ENCODE results near the gene SYT8.
"Not testable (repeated sequence)": the region's sequence is repeated elsewhere in the genome, so short reads cannot be mapped to it uniquely, and the experiment has no call there.

SYT8 gene

GRCh38 chr11:1834779-1835670 lies at the start of gene SYT8:
Gene SYT8, plus strand, starts transcription at chr11:1834990. Its CDS starts 116 bp downstream, at chr11:1835106.
- Histone ChIP-seq H3K36me3 (ENCODE audit: control insufficient read depth in 2 of 2, insufficient read depth in 2 of 2, low read length in 2 of 2) (no peaks in the 10 kb centered on the region), H3K9ac (ENCODE audit: low read length in 2 of 2) (no peak within 1 kb of the TSS), H3K4me1 (ENCODE audit: control insufficient read depth, insufficient read depth, low read length) (peaks cover 7% of the 10 kb centered on the region), H3K4me3 (ENCODE audit: low read length in 2 of 2) (no peak within 1 kb of the TSS), H3K27me3 (ENCODE audit: control insufficient read depth in 1 of 2, insufficient read depth in 2 of 2, low read length in 2 of 2) (peaks cover 0 to 12% of the 10 kb centered on the region in 2 donors), H3K27ac (ENCODE audit: low read length) (no peak within 1 kb of the TSS), H3K9me3 (ENCODE audit: control insufficient read depth in 2 of 2, low read length in 2 of 2) (no peaks in the 10 kb centered on the region)

DNA sequence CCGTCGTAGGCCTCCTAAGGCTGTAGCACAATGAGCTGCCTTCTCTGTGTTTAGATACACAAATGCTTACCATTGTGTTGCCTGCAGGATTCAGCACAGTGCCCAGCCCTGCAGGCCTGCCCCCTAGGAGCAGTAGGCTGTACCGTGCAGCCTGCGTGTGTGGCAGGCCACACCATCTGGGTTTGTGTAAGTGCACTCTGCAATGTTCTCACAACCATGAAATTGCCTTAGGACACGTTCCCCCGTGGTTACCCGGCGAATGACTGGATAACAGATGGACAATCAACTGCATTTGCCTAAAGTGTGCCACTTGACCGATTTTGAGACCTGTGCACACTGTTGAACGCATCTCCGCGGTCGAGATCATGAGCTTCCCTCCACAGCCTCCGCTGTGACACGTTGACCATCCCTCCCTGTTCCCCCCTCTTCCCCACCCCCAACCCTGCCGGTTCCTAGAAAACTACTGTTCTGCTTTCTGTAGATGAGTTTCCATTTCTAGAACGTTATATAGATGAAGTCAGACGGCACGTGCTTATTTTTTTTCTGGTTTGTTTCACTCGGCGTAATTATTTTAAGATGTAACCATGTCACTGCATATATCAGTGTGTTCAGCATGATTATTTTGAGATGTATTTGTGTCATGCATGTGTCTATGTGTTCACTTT lies 48.9 kb upstream of the SYT8 start:
- no peaks in the 10 kb centered on the region for H3K27me3 ChIP-seq (ENCODE audit: control insufficient read depth in 1 of 2, insufficient read depth in 2 of 2, low read length in 2 of 2)
- no peaks in the 10 kb centered on the region for H3K4me1 ChIP-seq (ENCODE audit: control insufficient read depth, insufficient read depth, low read length)
- no peak overlapping the region for H3K27ac ChIP-seq (ENCODE audit: low read length)

GRCh38 chr11:1786466-1786865 lies 48.3 kb upstream of the SYT8 start:
- Histone ChIP-seq H3K27ac (ENCODE audit: low read length) (no peak overlapping the region), H3K36me3 (ENCODE audit: control insufficient read depth in 2 of 2, insufficient read depth in 2 of 2, low read length in 2 of 2) (no peaks in the 10 kb centered on the region), H3K27me3 (ENCODE audit: control insufficient read depth in 1 of 2, insufficient read depth in 2 of 2, low read length in 2 of 2) (no peaks in the 10 kb centered on the region), H3K4me3 (ENCODE audit: low read length in 2 of 2) (no peak overlapping the region), H3K9me3 (ENCODE audit: control insufficient read depth in 2 of 2, low read length in 2 of 2) (no peaks in the 10 kb centered on the region), H3K4me1 (ENCODE audit: control insufficient read depth, insufficient read depth, low read length) (no peaks in the 10 kb centered on the region), H3K9ac (ENCODE audit: low read length in 2 of 2) (no peak overlapping the region)

More for the DNA sequence above, 48.9 kb upstream of the SYT8 start:
- Histone ChIP-seq H3K9ac (ENCODE audit: low read length in 2 of 2) (no peak overlapping the region), H3K36me3 (ENCODE audit: control insufficient read depth in 2 of 2, insufficient read depth in 2 of 2, low read length in 2 of 2) (no peaks in the 10 kb centered on the region), H3K4me3 (ENCODE audit: low read length in 2 of 2) (no peak overlapping the region), H3K9me3 (ENCODE audit: control insufficient read depth in 2 of 2, low read length in 2 of 2) (no peaks in the 10 kb centered on the region)

DNA sequence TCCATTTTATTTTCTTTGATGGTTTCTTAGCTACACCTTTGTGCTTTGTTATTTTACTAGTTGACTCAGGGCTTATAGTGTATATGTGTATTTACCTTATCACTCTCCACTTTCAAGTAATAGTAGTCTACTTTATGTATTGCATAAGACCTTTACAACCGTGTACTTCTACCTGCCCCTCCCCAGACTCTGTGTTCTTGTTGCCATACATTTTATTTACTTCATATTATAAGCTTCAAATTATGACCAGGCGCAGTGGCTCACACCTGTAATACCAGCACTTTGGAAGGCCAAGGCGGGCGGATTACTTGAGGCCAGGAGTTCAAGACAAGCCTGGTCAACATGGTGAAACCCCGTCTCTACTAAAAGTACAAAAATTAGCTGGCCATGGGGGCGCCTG lies 42.9 kb upstream of the SYT8 start:
- Histone ChIP-seq H3K27me3 (ENCODE audit: control insufficient read depth in 1 of 2, insufficient read depth in 2 of 2, low read length in 2 of 2) (peaks cover 5 to 6% of the 10 kb centered on the region in 2 donors), H3K9me3 (ENCODE audit: control insufficient read depth in 2 of 2, low read length in 2 of 2) (peaks cover 0 to 2% of the 10 kb centered on the region in 2 donors), H3K4me3 (ENCODE audit: low read length in 2 of 2) (no peak overlapping the region), H3K4me1 (ENCODE audit: control insufficient read depth, insufficient read depth, low read length) (no peaks in the 10 kb centered on the region), H3K36me3 (ENCODE audit: control insufficient read depth in 2 of 2, insufficient read depth in 2 of 2, low read length in 2 of 2) (no peaks in the 10 kb centered on the region), H3K9ac (ENCODE audit: low read length in 2 of 2) (no peak overlapping the region), H3K27ac (ENCODE audit: low read length) (no peak overlapping the region)

- Histone ChIP-seq H3K4me3 (ENCODE audit: low read length in 2 of 2) (no peak overlapping the region), H3K9ac (ENCODE audit: low read length in 2 of 2) (no peak overlapping the region), H3K27me3 (ENCODE audit: control insufficient read depth in 1 of 2, insufficient read depth in 2 of 2, low read length in 2 of 2) (peaks cover 5 to 6% of the 10 kb centered on the region in 2 donors), H3K27ac (ENCODE audit: low read length) (no peak overlapping the region), H3K9me3 (ENCODE audit: control insufficient read depth in 2 of 2, low read length in 2 of 2) (peaks cover 0 to 2% of the 10 kb centered on the region in 2 donors), H3K4me1 (ENCODE audit: control insufficient read depth, insufficient read depth, low read length) (no peaks in the 10 kb centered on the region), H3K36me3 (ENCODE audit: control insufficient read depth in 2 of 2, insufficient read depth in 2 of 2, low read length in 2 of 2) (no peaks in the 10 kb centered on the region)
Measured at GRCh38 chr11:1792461-1792860, 42.3 kb upstream of the SYT8 start.

GRCh38 chr11:1793081-1793480 lies 41.7 kb upstream of the SYT8 start:
- Histone ChIP-seq H3K4me3 (ENCODE audit: low read length in 2 of 2) (no peak overlapping the region), H3K27me3 (ENCODE audit: control insufficient read depth in 1 of 2, insufficient read depth in 2 of 2, low read length in 2 of 2) (peaks cover 5 to 6% of the 10 kb centered on the region in 2 donors), H3K9ac (ENCODE audit: low read length in 2 of 2) (no peak overlapping the region), H3K36me3 (ENCODE audit: control insufficient read depth in 2 of 2, insufficient read depth in 2 of 2, low read length in 2 of 2) (no peaks in the 10 kb centered on the region), H3K27ac (ENCODE audit: low read length) (no peak overlapping the region), H3K9me3 (ENCODE audit: control insufficient read depth in 2 of 2, low read length in 2 of 2) (peaks cover 0 to 2% of the 10 kb centered on the region in 2 donors), H3K4me1 (ENCODE audit: control insufficient read depth, insufficient read depth, low read length) (no peaks in the 10 kb centered on the region)

GRCh38 chr11:1796413-1797011 lies 38.3 kb upstream of the SYT8 start:
- H3K4me1 ChIP-seq (ENCODE audit: control insufficient read depth, insufficient read depth, low read length): no peaks in the 10 kb centered on the region
- H3K4me3 ChIP-seq (ENCODE audit: low read length in 2 of 2): no peak overlapping the region
- H3K27me3 ChIP-seq (ENCODE audit: control insufficient read depth in 1 of 2, insufficient read depth in 2 of 2, low read length in 2 of 2): peaks cover 5 to 6% of the 10 kb centered on the region in 2 donors
- peaks cover 0 to 2% of the 10 kb centered on the region in 2 donors for H3K9me3 ChIP-seq (ENCODE audit: control insufficient read depth in 2 of 2, low read length in 2 of 2)
- H3K9ac ChIP-seq (ENCODE audit: low read length in 2 of 2): no peak overlapping the region
- H3K36me3 ChIP-seq (ENCODE audit: control insufficient read depth in 2 of 2, insufficient read depth in 2 of 2, low read length in 2 of 2): no peaks in the 10 kb centered on the region
- no peak overlapping the region for H3K27ac ChIP-seq (ENCODE audit: low read length)

GRCh38 chr11:1797391-1798125 lies 37.2 kb upstream of the SYT8 start:
- no peaks in the 10 kb centered on the region for H3K4me1 ChIP-seq (ENCODE audit: control insufficient read depth, insufficient read depth, low read length)
- no peaks in the 10 kb centered on the region for H3K36me3 ChIP-seq (ENCODE audit: control insufficient read depth in 2 of 2, insufficient read depth in 2 of 2, low read length in 2 of 2)
- peaks cover 0 to 1% of the 10 kb centered on the region in 2 donors for H3K9me3 ChIP-seq (ENCODE audit: control insufficient read depth in 2 of 2, low read length in 2 of 2)
- no peak overlapping the region for H3K4me3 ChIP-seq (ENCODE audit: low read length in 2 of 2)
- no peak overlapping the region for H3K27ac ChIP-seq (ENCODE audit: low read length)
- peaks cover 5 to 6% of the 10 kb centered on the region in 2 donors for H3K27me3 ChIP-seq (ENCODE audit: control insufficient read depth in 1 of 2, insufficient read depth in 2 of 2, low read length in 2 of 2)
- H3K9ac ChIP-seq (ENCODE audit: low read length in 2 of 2): no peak overlapping the region

DNA sequence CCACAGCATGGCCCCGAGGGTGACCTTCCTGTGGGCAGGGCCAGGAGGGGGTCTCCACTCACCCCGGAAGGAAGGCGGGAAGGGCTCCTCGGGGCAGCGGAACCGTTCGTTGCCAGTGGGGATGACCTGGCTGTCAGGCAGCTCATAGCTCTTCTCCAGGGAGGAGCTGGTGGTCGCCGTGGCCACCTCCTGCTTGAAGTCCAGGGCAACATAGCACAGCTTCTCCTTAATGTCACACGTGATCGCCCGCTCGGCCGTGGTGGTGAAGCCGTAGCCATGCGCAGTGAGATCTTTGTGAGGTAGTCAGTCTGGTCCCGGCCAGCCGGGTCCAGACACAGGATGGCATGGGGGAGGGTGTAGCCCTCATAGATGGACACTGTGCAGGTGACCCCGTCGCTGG lies 31.5 kb upstream of the SYT8 start:
- H3K36me3 ChIP-seq (ENCODE audit: control insufficient read depth in 2 of 2, insufficient read depth in 2 of 2, low read length in 2 of 2): no peaks in the 10 kb centered on the region
- peaks cover 2 to 9% of the 10 kb centered on the region in 2 donors for H3K27me3 ChIP-seq (ENCODE audit: control insufficient read depth in 1 of 2, insufficient read depth in 2 of 2, low read length in 2 of 2)
- no peaks in the 10 kb centered on the region for H3K9me3 ChIP-seq (ENCODE audit: control insufficient read depth in 2 of 2, low read length in 2 of 2)
- H3K4me1 ChIP-seq (ENCODE audit: control insufficient read depth, insufficient read depth, low read length): no peaks in the 10 kb centered on the region
- H3K9ac ChIP-seq (ENCODE audit: low read length in 2 of 2): no peak overlapping the region
- no peak overlapping the region for H3K4me3 ChIP-seq (ENCODE audit: low read length in 2 of 2)
- H3K27ac ChIP-seq (ENCODE audit: low read length): no peak overlapping the region

DNA sequence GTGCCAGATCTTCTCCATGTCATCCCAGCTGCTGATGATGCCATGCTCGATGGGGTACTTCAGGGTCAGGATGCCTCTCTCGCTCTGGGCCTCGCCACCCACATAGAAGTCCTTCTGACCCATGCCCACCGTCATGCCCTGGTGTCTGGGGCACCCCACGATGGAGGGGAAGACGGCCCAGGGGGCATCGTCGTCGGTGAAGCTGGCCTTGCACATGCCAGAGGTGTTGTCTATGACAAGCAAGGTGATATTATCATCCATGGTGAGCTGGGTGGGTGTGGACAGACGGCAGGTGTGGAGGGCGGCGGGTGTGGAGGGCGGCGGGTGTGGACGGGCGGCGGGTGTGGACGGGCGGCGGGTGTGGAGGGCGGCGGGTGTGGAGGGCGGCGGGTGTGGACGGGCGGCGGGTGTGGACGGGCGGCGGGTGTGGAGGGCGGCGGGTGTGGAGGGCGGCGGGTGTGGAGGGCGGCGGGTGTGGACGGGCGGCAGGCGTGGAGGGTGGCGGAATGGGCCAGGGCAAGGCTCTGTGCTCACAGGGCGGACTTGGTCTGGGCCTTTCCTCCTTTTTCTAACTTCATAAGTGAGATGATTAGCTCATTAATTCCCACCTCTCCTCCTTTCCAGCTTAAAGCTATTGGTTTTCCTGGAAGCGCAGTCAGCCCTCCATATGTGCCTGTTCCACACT lies 30.8 kb upstream of the SYT8 start:
- not testable (repeated sequence) for H3K27ac ChIP-seq (ENCODE audit: low read length); H3K36me3 ChIP-seq (ENCODE audit: control insufficient read depth in 2 of 2, insufficient read depth in 2 of 2, low read length in 2 of 2); H3K4me3 ChIP-seq (ENCODE audit: low read length in 2 of 2); H3K4me1 ChIP-seq (ENCODE audit: control insufficient read depth, insufficient read depth, low read length); H3K27me3 ChIP-seq (ENCODE audit: control insufficient read depth in 1 of 2, insufficient read depth in 2 of 2, low read length in 2 of 2); H3K9me3 ChIP-seq (ENCODE audit: control insufficient read depth in 2 of 2, low read length in 2 of 2); H3K9ac ChIP-seq (ENCODE audit: low read length in 2 of 2)
